Adrenal gland (tissue), 12 donors: ENCODE data around the gene HSBP1L1. TPM values are rescaled to one million over a fixed set of nuclear protein-coding genes. Genes with fewer than 3 reads are reported as not detected.
A peak's percentile ranks its signal among the peaks of the same experiment; 100 is the strongest.

ENCODE experiments used
- DNase-seq, 7 donors: peaks; one replicate each; pipeline ENCODE4 v3.0.0-alpha.2; 2019 to 2020
- H3K27ac ChIP-seq, 5 donors: fragments of 200-600 bp; sonication (generic) in 4 of 5; 1 replicate in 3 of 5; 2 replicates in 2 of 5; pipeline versions ENCODE4 v1.5.1 to v1.8.0; 2016 to 2020; ENCODE audit warnings: mild to moderate bottlenecking in 1 of 5
- H3K27me3 ChIP-seq: fragments of 200-600 bp; 2 replicates; pipeline ENCODE4 v1.8.0; 2021
- H3K36me3 ChIP-seq, 2 donors: fragments of 200-600 bp; replicated peaks in 1 of 2; 1 replicate in 1 of 2; 2 replicates in 1 of 2; pipeline versions ENCODE4 v1.5.1 to v1.8.0; 2018 to 2022
- H3K4me1 ChIP-seq, 2 donors: fragments of 200-600 bp; replicated peaks in 1 of 2; 1 replicate in 1 of 2; 2 replicates in 1 of 2; pipeline versions ENCODE4 v1.5.1 to v1.8.0; 2018 to 2021
- H3K4me3 ChIP-seq, 4 donors: fragments of 200-600 bp; sonication (generic) in 3 of 4; one replicate each; pipeline ENCODE4 v1.5.1; 2016 to 2018
- H3K9me3 ChIP-seq, 3 donors: fragments of 200-600 bp; sonication (generic) in 1 of 3; replicated peaks in 1 of 3; 1 replicate in 2 of 3; 2 replicates in 1 of 3; pipeline versions ENCODE4 v1.5.1 to v1.8.0; 2016 to 2021
- CTCF ChIP-seq, 6 experiments: fragments of 450-650 bp in 4 of 6; fragments of 200-600 bp in 2 of 6; sonication (generic) in 1 of 6; IDR thresholded peaks; 1 replicate in 5 of 6; 2 replicates in 1 of 6; pipeline versions ENCODE4 v1.5.1 to v1.8.0; 2016 to 2021; ENCODE audit warnings: antibody characterized with exemption in 6 of 6, mild to moderate bottlenecking in 2 of 6, moderate library complexity in 1 of 6
- POLR2A ChIP-seq, 2 donors: fragments of 450-650 bp; IDR thresholded peaks; one replicate each; pipeline ENCODE4 v1.6.1; 2017; ENCODE audit warnings: antibody characterized with exemption in 2 of 2, mild to moderate bottlenecking in 2 of 2, moderate library complexity in 1 of 2
- WGBS, 4 donors: extraction: QIAGEN DNeasy Blood & Tissue Kit in 2 of 4; methylation state at CpG; one replicate each; pipeline versions ENCODE4 v1.1.5 to v1.1.7; 2013 to 2017; 5-methylcytosine and 5-hydroxymethylcytosine counted together
- intact Hi-C, 2 donors: fragments of 100-400 bp; cut with DNase I; formaldehyde crosslinking; loops; one replicate each; pipeline versions ENCODE4 v1.14.1 to v1.15.0; 2022 to 2023
- polyA plus RNA-seq, 3 donors: library from polyadenylated mRNA; stranded (reverse); fragments of 200-250 nt in 2 of 3; fragments of 350-450 nt in 1 of 3; fragmentation: Illumina TruSeq in 1 of 3; extraction: RNeasy Lipid Tissue Mini Kit (QIAGEN cat#74804) in 1 of 3; gene quantifications; one replicate each; pipeline ENCODE4 v1.2.3, GENCODE V29; 2013 to 2014
- total RNA-seq, 9 donors: library from RNA; depleted of rRNA in 4 of 9; stranded (reverse); fragments of >200 nt in 4 of 9; fragments of 120-200 nt in 1 of 9; fragmentation: NEBNext Ultra II Directional in 1 of 9; extraction: Animal tissue kit (Norgen Biotek cat#: 25700) in 1 of 9; gene quantifications; one replicate each; pipeline versions ENCODE4 v1.1.0 to v1.2.4, GENCODE V29; 2013 to 2023
- donor health status: healthy with polysubstance abuse.
- donor health status: Bipolar disorder and iron deficiency.
- donor health status: DM: yes; HTN: yes; CAD: no.
- donor health status: DM: no; HTN: no; CAD: no.
- donor health status: DM: no; HTN: no; CAD: no.
- donor health status: DM: yes; HTN: yes; CAD: no.

The HSBP1L1 gene
- total and polyA plus RNA-seq, 12 donors = 17.3 to 182 (median 36.0) TPM

- Histone ChIP-seq H3K27me3 (no peaks in the 10 kb centered on the region), H3K27ac (no peak overlapping the region), H3K4me3 (no peak overlapping the region), H3K36me3 (peaks cover 0 to 21% of the 10 kb centered on the region in 2 donors), H3K4me1 (peaks cover 0 to 17% of the 10 kb centered on the region in 2 donors), H3K9me3 (no peaks in the 10 kb centered on the region)
- intact Hi-C loops = loop anchor here in 1 of 2 donors (10.0 kb wide), 1 partner anchor 63 kb away; no protein-coding TSS in a partner anchor
- DNase-seq = peak in 1 of 7 donors; percentile 4
- TF ChIP-seq CTCF (IDR thresholded peaks at IDR 0.05) (no peak), POLR2A (IDR thresholded peaks at IDR 0.05) (no peak)
- 85 to 95% (median 90%) methylated on average over 8 to 9 of the region's 9 CpGs for WGBS, 4 donors
Measured at GRCh38 chr18:79938196-79938595, 26.2 kb upstream of the HSBP1L1 start.

DNA sequence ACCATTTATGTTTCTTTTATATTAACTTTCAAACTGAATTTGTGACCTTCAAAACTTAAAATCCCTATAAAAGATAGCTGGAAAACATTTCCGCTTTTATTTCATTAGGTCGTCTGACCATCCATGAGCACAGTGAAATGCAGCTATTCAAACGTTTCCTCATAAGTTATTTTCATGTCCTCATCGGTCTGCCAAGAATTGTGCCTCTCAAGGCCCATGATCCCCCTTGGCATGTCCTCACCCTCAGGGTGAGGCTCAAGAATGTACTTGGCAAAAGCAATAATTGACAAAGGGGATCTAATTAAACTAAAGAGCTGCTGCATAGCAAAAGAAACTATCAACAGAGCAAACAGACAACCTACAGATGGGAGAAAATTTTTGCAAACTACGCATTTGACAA lies 25.3 kb upstream of the HSBP1L1 start:
- intact Hi-C loops = loop anchor here in 1 of 2 donors (10.0 kb wide), 1 partner anchor 64 kb away; no protein-coding TSS in a partner anchor
- 53 to 62% (median 56%) methylated on average over 5 of the region's 5 CpGs for WGBS, 4 donors
- Histone ChIP-seq H3K36me3 (peaks cover 0 to 21% of the 10 kb centered on the region in 2 donors), H3K4me3 (no peak overlapping the region), H3K27ac (no peak overlapping the region), H3K9me3 (no peaks in the 10 kb centered on the region), H3K27me3 (no peaks in the 10 kb centered on the region), H3K4me1 (peaks cover 0 to 15% of the 10 kb centered on the region in 2 donors)
- DNase-seq = peak in 3 of 7 donors; percentile 2 to 43 (median 9)
- TF ChIP-seq CTCF (IDR thresholded peaks at IDR 0.05) (no peak), POLR2A (IDR thresholded peaks at IDR 0.05) (no peak)

GRCh38 chr18:79940126-79940813 lies 24.2 kb upstream of the HSBP1L1 start:
- Histone ChIP-seq H3K4me1 (peaks cover 0 to 9% of the 10 kb centered on the region in 2 donors), H3K9me3 (no peaks in the 10 kb centered on the region), H3K27me3 (no peaks in the 10 kb centered on the region), H3K4me3 (no peak overlapping the region), H3K27ac (peak overlapping the region in 1 of 5 donors; percentile 65), H3K36me3 (peaks cover 0 to 21% of the 10 kb centered on the region in 2 donors)
- DNase-seq = peak in 3 of 7 donors; percentile 5 to 10 (median 9)
- intact Hi-C loops = no loop called here
- WGBS, 4 donors = 95 to 98% (median 97%) methylated on average over 18 of the region's 18 CpGs
- TF ChIP-seq CTCF (IDR thresholded peaks at IDR 0.05) (no peak), POLR2A (IDR thresholded peaks at IDR 0.05) (no peak)

GRCh38 chr18:79940814-79941472 lies 23.5 kb upstream of the HSBP1L1 start:
- no peaks in the 10 kb centered on the region for H3K27me3 ChIP-seq
- TF ChIP-seq CTCF (IDR thresholded peaks at IDR 0.05) = no peak
- no peak for TF ChIP-seq POLR2A (IDR thresholded peaks at IDR 0.05)
- H3K9me3 ChIP-seq = no peaks in the 10 kb centered on the region
- WGBS, 4 donors = 81 to 94% (median 91%) methylated on average over 7 to 17 of the region's 17 CpGs
- intact Hi-C loops = no loop called here
- peak overlapping the region in 1 of 5 donors; percentile 65 for H3K27ac ChIP-seq
- H3K4me1 ChIP-seq = peaks cover 0 to 11% of the 10 kb centered on the region in 2 donors
- H3K4me3 ChIP-seq = no peak overlapping the region
- DNase-seq = peak in 4 of 7 donors; percentile 1 to 44 (median 14)
- peaks cover 0 to 21% of the 10 kb centered on the region in 2 donors for H3K36me3 ChIP-seq
